ENCODE measurements around the gene ZBTB34.

Gene ZBTB34

DNA sequence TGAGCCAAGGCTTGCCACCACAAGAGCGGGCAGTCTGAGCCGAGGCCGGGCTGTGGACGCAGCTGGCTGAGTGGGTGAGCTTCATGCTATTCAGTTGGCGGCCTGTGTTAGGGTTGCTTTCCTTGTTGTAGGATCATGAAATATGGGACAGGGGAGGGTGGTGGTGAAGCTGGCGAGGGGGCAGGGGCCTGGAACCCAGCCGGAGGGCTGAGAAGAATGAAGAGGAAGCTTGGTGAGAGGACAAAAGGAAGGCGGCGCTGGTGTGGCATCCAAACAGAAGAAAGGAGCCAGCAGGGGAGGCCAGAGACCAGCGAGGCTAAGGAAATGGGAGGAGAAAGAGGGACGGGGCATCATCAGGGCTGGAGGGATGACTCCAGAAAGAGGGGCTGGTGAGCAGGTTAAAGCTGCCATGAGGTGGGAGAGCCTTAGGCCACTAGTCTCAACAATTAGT, 72.5 kb downstream of the ZBTB34 start:
- no peak for DNase-seq

- no peak for DNase-seq
Observed at GRCh38 chr9:126933334-126933980, 73.0 kb downstream of the ZBTB34 start.

GRCh38 chr9:126934441-126934840, 74.0 kb downstream of the ZBTB34 start:
- no peak for DNase-seq

Data from NCI-H226 (cell line).